ENCODE data around the gene MAP2K1. TPM values are rescaled to one million over a fixed set of nuclear protein-coding genes. Genes with fewer than 3 reads are reported as not detected.
"Not testable (repeated sequence)": the region's sequence is repeated elsewhere in the genome, so short reads cannot be mapped to it uniquely, and the experiment has no call there.

Gene MAP2K1
- total and polyA plus RNA-seq, 5 donors from 2014 or later, result 34.2 to 49.0 (median 38.6) TPM

- Histone ChIP-seq H3K36me3 (ENCODE audit: control insufficient read depth, insufficient read depth, low read length) (no peaks in the 10 kb centered on the region), H3K27ac (ENCODE audit: insufficient read depth, low read length, poor library complexity, severe bottlenecking) (no peak overlapping the region), H3K27me3 (ENCODE audit: control insufficient read depth, insufficient read depth, low read length) (no peaks in the 10 kb centered on the region), H3K9me3 (ENCODE audit: control insufficient read depth in 2 of 2, low read length in 2 of 2) (no peaks in the 10 kb centered on the region), H3K4me1 (ENCODE audit: control insufficient read depth, insufficient read depth, low read length, poor library complexity, severe bottlenecking) (peaks cover 6% of the 10 kb centered on the region), H3K4me3 (ENCODE audit: low read depth, low read length) (no peak overlapping the region)
- peaks cover 9% of the 10 kb centered on the region for H3K27me3 Mint-ChIP-seq
- ATAC-seq (ENCODE audit: low read depth in 2 of 2) (no peak), DNase-seq (no peak)
- peaks cover 0 to 3% (median 0%) of the 10 kb centered on the region in 7 donors for H3K9me3 Mint-ChIP-seq
- H3K4me3 Mint-ChIP-seq, result no peak overlapping the region
- H3K4me1 Mint-ChIP-seq, result peaks cover 5 to 8% (median 7%) of the 10 kb centered on the region in 4 donors
- no peak overlapping the region for H3K27ac Mint-ChIP-seq
- no peaks in the 10 kb centered on the region for H3K36me3 Mint-ChIP-seq
Measured at GRCh38 chr15:66364944-66365528, 21.7 kb upstream of the MAP2K1 start.

- Histone ChIP-seq H3K27me3 (ENCODE audit: control insufficient read depth, insufficient read depth, low read length) (no peaks in the 10 kb centered on the region), H3K36me3 (ENCODE audit: control insufficient read depth, insufficient read depth, low read length) (no peaks in the 10 kb centered on the region), H3K4me1 (ENCODE audit: control insufficient read depth, insufficient read depth, low read length, poor library complexity, severe bottlenecking) (peaks cover 12% of the 10 kb centered on the region), H3K27ac (ENCODE audit: insufficient read depth, low read length, poor library complexity, severe bottlenecking) (peak overlapping the region; percentile 56), H3K4me3 (ENCODE audit: low read depth, low read length) (peak overlapping the region; percentile 71), H3K9me3 (ENCODE audit: control insufficient read depth in 2 of 2, low read length in 2 of 2) (no peaks in the 10 kb centered on the region)
- peak overlapping the region in 3 of 4 donors; percentile 22 to 80 (median 73) for H3K4me3 Mint-ChIP-seq
- peak overlapping the region; percentile 19 to 89 (median 70) for H3K27ac Mint-ChIP-seq
- H3K9me3 Mint-ChIP-seq, result peaks cover 0 to 4% (median 0%) of the 10 kb centered on the region in 7 donors
- no peaks in the 10 kb centered on the region for H3K27me3 Mint-ChIP-seq
- no peaks in the 10 kb centered on the region for H3K36me3 Mint-ChIP-seq
- DNase-seq (peak in 1 of 3 donors; percentile 73), ATAC-seq (ENCODE audit: low read depth in 2 of 2) (peak; percentile 50 to 52)
- H3K4me1 Mint-ChIP-seq, result peaks cover 9 to 15% (median 11%) of the 10 kb centered on the region in 4 donors
Measured at GRCh38 chr15:66369773-66370651, 16.7 kb upstream of the MAP2K1 start.

- Histone ChIP-seq H3K27ac (ENCODE audit: insufficient read depth, low read length, poor library complexity, severe bottlenecking) (no peak overlapping the region), H3K4me1 (ENCODE audit: control insufficient read depth, insufficient read depth, low read length, poor library complexity, severe bottlenecking) (peaks cover 12% of the 10 kb centered on the region), H3K4me3 (ENCODE audit: low read depth, low read length) (no peak overlapping the region), H3K9me3 (ENCODE audit: control insufficient read depth in 2 of 2, low read length in 2 of 2) (no peaks in the 10 kb centered on the region), H3K36me3 (ENCODE audit: control insufficient read depth, insufficient read depth, low read length) (no peaks in the 10 kb centered on the region), H3K27me3 (ENCODE audit: control insufficient read depth, insufficient read depth, low read length) (no peaks in the 10 kb centered on the region)
- H3K9me3 Mint-ChIP-seq, result peaks cover 0 to 6% (median 0%) of the 10 kb centered on the region in 7 donors
- H3K27me3 Mint-ChIP-seq, result no peaks in the 10 kb centered on the region
- H3K4me3 Mint-ChIP-seq, result no peak overlapping the region
- ATAC-seq (ENCODE audit: low read depth in 2 of 2) (no peak), DNase-seq (no peak)
- H3K4me1 Mint-ChIP-seq, result peaks cover 9 to 15% (median 11%) of the 10 kb centered on the region in 4 donors
- no peak overlapping the region for H3K27ac Mint-ChIP-seq
- H3K36me3 Mint-ChIP-seq, result no peaks in the 10 kb centered on the region
Measured at GRCh38 chr15:66374179-66374578, 12.5 kb upstream of the MAP2K1 start.

GRCh38 chr15:66378814-66379430 lies 7.8 kb upstream of the MAP2K1 start:
- H3K27me3 Mint-ChIP-seq, result no peaks in the 10 kb centered on the region
- Histone ChIP-seq H3K27ac (ENCODE audit: insufficient read depth, low read length, poor library complexity, severe bottlenecking) (no peak overlapping the region), H3K27me3 (ENCODE audit: control insufficient read depth, insufficient read depth, low read length) (no peaks in the 10 kb centered on the region), H3K9me3 (ENCODE audit: control insufficient read depth in 2 of 2, low read length in 2 of 2) (no peaks in the 10 kb centered on the region), H3K4me1 (ENCODE audit: control insufficient read depth, insufficient read depth, low read length, poor library complexity, severe bottlenecking) (no peaks in the 10 kb centered on the region), H3K36me3 (ENCODE audit: control insufficient read depth, insufficient read depth, low read length) (no peaks in the 10 kb centered on the region), H3K4me3 (ENCODE audit: low read depth, low read length) (no peak overlapping the region)
- peaks cover 0 to 3% (median 0%) of the 10 kb centered on the region in 7 donors for H3K9me3 Mint-ChIP-seq
- H3K4me3 Mint-ChIP-seq, result no peak overlapping the region
- H3K27ac Mint-ChIP-seq, result no peak overlapping the region
- DNase-seq, result no peak
- H3K36me3 Mint-ChIP-seq, result no peaks in the 10 kb centered on the region
- no peak for ATAC-seq (ENCODE audit: low read depth in 2 of 2)
- H3K4me1 Mint-ChIP-seq, result no peaks in the 10 kb centered on the region

- H3K4me3 Mint-ChIP-seq; H3K4me1 ChIP-seq (ENCODE audit: control insufficient read depth, insufficient read depth, low read length, poor library complexity, severe bottlenecking); H3K4me3 ChIP-seq (ENCODE audit: low read depth, low read length); H3K36me3 Mint-ChIP-seq; H3K27ac ChIP-seq (ENCODE audit: insufficient read depth, low read length, poor library complexity, severe bottlenecking); H3K27me3 ChIP-seq (ENCODE audit: control insufficient read depth, insufficient read depth, low read length); H3K27ac Mint-ChIP-seq; ATAC-seq (ENCODE audit: low read depth in 2 of 2); H3K9me3 Mint-ChIP-seq; H3K9me3 ChIP-seq (ENCODE audit: control insufficient read depth in 2 of 2, low read length in 2 of 2); H3K27me3 Mint-ChIP-seq; H3K36me3 ChIP-seq (ENCODE audit: control insufficient read depth, insufficient read depth, low read length); DNase-seq: not testable (repeated sequence)
- peaks cover 2 to 13% (median 4%) of the 10 kb centered on the region in 4 donors for H3K4me1 Mint-ChIP-seq
Measured at GRCh38 chr15:66381376-66381775, 5.3 kb upstream of the MAP2K1 start.

GRCh38 chr15:66387163-66388042 lies 691 bp downstream of the MAP2K1 start:
- H3K27me3 ChIP-seq (ENCODE audit: control insufficient read depth, insufficient read depth, low read length), result no peaks in the 10 kb centered on the region
- H3K27ac Mint-ChIP-seq, result peak overlapping the region; percentile 80 to 93 (median 92)
- peak overlapping the region; percentile 95 for H3K4me3 ChIP-seq (ENCODE audit: low read depth, low read length)
- peak in 2 of 3 donors; percentile 45 to 66 for DNase-seq
- ATAC-seq (ENCODE audit: low read depth in 2 of 2), result peak; percentile 26 to 38
- H3K9me3 ChIP-seq (ENCODE audit: control insufficient read depth in 2 of 2, low read length in 2 of 2), result no peaks in the 10 kb centered on the region
- no peaks in the 10 kb centered on the region for H3K9me3 Mint-ChIP-seq
- H3K36me3 ChIP-seq (ENCODE audit: control insufficient read depth, insufficient read depth, low read length), result no peaks in the 10 kb centered on the region
- peak overlapping the region; percentile 94 to 98 (median 95) for H3K4me3 Mint-ChIP-seq
- H3K27me3 Mint-ChIP-seq, result no peaks in the 10 kb centered on the region
- H3K4me1 Mint-ChIP-seq, result peaks cover 22 to 61% (median 47%) of the 10 kb centered on the region in 4 donors
- H3K27ac ChIP-seq (ENCODE audit: insufficient read depth, low read length, poor library complexity, severe bottlenecking), result peak overlapping the region; percentile 82
- peaks cover 54% of the 10 kb centered on the region for H3K4me1 ChIP-seq (ENCODE audit: control insufficient read depth, insufficient read depth, low read length, poor library complexity, severe bottlenecking)
- no peaks in the 10 kb centered on the region for H3K36me3 Mint-ChIP-seq

- peaks cover 22 to 65% (median 48%) of the 10 kb centered on the region in 4 donors for H3K4me1 Mint-ChIP-seq
- DNase-seq, result no peak
Measured at GRCh38 chr15:66388043-66388363, 1.3 kb downstream of the MAP2K1 start.

More at GRCh38 chr15:66388043-66388363, 1.3 kb downstream of the MAP2K1 start:
- Histone ChIP-seq H3K4me3 (ENCODE audit: low read depth, low read length) (peak overlapping the region; percentile 95), H3K36me3 (ENCODE audit: control insufficient read depth, insufficient read depth, low read length) (no peaks in the 10 kb centered on the region), H3K27me3 (ENCODE audit: control insufficient read depth, insufficient read depth, low read length) (no peaks in the 10 kb centered on the region), H3K9me3 (ENCODE audit: control insufficient read depth in 2 of 2, low read length in 2 of 2) (no peaks in the 10 kb centered on the region), H3K27ac (ENCODE audit: insufficient read depth, low read length, poor library complexity, severe bottlenecking) (peak overlapping the region; percentile 82), H3K4me1 (ENCODE audit: control insufficient read depth, insufficient read depth, low read length, poor library complexity, severe bottlenecking) (peaks cover 57% of the 10 kb centered on the region)
- no peak for ATAC-seq (ENCODE audit: low read depth in 2 of 2)
- no peaks in the 10 kb centered on the region for H3K9me3 Mint-ChIP-seq
- peak overlapping the region; percentile 94 to 98 (median 95) for H3K4me3 Mint-ChIP-seq
- H3K27ac Mint-ChIP-seq, result peak overlapping the region; percentile 80 to 93 (median 85)
- no peaks in the 10 kb centered on the region for H3K36me3 Mint-ChIP-seq
- H3K27me3 Mint-ChIP-seq, result no peaks in the 10 kb centered on the region
